GM12873 (cell line): ENCODE measurements around the gene RAB25.

ENCODE experiments used
- CTCF ChIP-seq: IDR thresholded peaks from 2 replicates; pipeline ENCODE4 v1.5.1; 2012; ENCODE audit warnings: low read depth, mild to moderate bottlenecking, moderate library complexity, low read length, control low read depth; ENCODE audit not compliant: insufficient read depth; ENCODE audit errors: missing control alignments

Gene RAB25

GRCh38 chr1:156090840-156091188 lies 29.9 kb downstream of the RAB25 start:
- peak; percentile 85 for TF ChIP-seq CTCF

DNA sequence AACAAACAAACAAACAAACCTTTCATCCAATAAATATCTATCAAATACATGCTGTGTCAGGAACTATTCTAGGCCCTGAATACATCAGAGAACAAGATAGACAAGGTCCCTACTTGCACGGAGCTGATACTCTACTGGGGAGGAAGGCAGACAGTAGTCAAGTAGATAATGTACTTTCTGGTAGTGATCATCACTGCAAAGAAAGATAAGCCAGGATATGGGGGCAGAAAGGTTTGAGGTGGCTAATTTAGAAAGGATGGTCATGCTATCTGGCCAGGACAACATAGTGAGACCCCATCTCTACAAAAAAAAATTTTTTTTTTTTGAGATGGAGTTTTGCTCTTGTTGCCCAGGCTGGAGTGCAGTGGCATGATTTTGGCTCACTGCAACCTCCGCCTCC lies 30.6 kb downstream of the RAB25 start:
- no peak for TF ChIP-seq CTCF

- TF ChIP-seq CTCF: peak; percentile 2
Observed at GRCh38 chr1:156095906-156096508, 35.0 kb downstream of the RAB25 start.

- TF ChIP-seq CTCF: peak; percentile 100
Observed at GRCh38 chr1:156096640-156097391, 35.9 kb downstream of the RAB25 start.

- no peak for TF ChIP-seq CTCF
Observed at GRCh38 chr1:156097499-156098178, 36.7 kb downstream of the RAB25 start.

DNA sequence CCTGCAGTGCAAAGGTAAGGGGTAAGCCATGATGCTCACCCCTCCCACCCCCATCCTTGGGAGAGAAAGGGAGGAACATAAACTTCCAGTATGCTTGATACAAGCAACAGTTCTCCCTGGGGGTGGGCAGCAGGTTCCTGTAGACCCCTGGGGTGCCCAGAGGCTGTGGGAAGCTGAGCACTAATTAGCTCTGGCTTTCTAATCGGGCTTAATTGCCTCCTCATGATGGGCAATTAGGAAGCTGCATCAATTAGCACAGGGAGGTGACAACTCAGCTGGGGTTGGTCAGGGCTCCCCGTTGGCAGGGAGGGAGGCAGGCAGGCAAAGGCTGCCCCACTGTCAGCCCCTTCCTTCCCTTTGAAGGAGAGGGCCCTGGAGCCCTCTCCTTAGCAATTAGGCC lies 37.8 kb downstream of the RAB25 start:
- no peak for TF ChIP-seq CTCF

DNA sequence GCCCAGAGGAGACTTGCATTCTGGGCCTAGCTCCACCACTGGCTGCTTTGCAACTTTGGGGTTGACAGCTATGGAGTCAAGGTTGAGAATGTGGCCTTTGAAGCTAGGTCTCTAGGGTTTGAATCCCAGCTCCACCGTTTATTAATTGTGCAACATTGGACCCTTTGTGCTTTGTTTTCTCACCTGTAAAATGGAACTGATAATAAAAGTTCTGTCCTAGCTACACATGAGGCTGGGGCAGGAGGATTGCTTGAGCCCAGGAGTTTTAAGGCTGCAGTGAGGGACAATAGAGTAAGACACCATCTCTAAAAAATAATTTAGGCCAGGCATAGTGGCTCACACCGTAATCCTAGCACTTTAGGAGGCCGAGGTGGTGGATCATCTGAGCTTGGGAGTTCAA lies 38.3 kb downstream of the RAB25 start:
- TF ChIP-seq CTCF: no peak
